Measurements from ENCODE around the gene SPIN1.

Gene SPIN1

GRCh38 chr9:88501086-88501485 lies 112.8 kb downstream of the SPIN1 start:
- DNase-seq: no peak

DNA sequence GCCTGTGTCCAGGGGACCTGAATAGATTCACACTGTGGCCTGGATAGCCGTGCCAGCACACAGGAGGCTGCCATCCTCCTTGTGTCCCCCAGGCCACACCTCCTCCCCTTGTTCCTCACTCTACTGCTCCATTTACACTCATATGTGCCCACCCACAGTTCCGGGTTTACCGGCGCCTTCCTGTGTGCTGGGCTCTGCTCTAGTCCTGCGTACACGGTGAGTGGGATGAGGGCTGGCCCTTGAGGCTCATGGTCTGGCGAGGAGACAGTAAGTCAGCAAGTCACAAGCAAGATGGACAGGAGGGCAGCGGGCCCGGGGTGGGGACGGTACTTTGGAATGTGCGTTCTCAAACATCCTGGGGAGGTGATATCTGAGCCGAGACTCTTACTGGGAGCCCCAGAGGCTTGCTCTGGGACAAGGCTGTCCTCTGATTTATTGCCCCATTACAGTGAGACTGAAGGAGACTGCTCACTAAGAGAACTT lies 114.3 kb downstream of the SPIN1 start:
- DNase-seq: no peak

- DNase-seq: no peak
Measured at GRCh38 chr9:88503081-88503844, 115.0 kb downstream of the SPIN1 start.

DNA sequence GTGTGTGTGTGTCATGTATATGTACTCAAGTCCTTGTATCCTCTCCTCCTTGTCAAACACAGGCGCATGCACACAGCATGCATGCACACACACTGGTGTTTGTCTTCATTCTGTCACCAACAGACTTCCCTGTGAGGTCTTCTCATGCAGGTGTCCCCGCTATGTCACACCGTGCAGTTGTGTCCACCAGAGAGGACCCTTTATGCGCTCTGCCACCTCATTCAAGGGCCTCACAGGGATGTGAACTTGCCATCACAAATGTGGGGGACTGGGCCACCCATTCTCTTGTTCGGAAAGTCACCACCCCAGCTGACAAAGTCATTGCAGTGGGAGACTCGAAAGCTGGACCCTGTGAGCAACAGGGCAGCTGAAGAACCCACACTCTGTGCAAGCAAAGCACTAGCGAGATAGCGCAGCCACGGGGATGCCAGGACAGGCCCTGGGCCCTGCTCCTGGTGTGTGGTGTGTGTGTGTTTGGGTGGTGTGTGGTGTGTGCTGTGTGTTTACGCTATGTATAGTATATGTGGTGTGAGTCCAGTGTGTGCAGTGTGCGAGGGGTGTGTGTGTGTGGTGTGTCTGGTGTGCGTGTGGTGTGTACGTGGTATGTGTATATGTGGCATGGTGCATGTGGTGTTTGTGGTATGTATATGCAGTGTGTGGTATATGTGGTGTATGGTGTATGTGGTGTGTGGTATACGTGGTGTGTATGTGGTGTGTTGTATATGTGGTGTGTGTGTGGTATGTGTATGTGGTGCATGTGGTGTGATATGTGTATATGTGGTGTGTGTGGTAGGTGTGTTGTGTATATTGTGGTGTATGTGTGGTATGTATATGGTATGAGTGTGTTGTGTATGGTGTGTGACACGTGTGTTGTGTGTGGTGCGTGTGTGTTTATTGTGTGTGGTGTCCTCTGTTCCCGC lies 115.9 kb downstream of the SPIN1 start:
- DNase-seq: no peak

DNA sequence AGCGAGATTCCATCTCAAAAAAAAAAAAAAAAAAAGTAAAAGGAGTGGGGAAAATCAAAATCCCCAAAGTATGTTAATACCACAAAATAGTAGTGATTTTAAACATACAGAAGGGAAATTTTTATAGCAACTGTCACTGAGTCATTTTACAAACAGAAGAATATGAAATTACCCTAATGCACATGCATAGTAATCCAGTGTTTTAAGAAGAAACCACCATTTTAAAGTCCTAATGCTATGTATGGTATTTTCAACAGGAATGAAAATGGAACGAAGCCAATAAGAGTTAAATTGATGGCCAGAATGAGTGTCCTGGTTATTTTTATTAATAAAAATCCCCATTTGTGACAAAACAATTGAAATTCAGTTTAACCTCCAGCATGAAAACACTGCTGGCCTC lies 120.1 kb downstream of the SPIN1 start:
- DNase-seq: no peak

DNA sequence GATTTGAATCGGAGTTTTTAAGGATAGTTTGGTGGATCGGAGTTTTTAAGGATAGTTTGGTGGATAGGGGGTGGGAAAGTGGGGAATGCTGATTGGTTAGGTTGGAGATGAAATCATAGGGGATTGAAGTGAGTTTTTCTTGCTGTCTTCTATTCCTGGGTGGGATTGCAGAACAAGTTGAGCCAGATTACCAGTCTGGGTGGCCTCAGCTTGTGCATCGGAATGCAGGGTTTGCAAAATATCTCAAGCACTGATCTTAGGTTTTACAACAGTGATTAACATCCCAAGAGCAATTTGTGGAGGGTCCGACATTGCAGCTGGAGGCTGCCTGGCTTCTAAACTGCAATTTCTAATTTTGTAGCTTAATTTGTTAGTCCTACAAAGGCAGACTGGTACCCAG lies 123.7 kb downstream of the SPIN1 start:
- DNase-seq: no peak

DNA sequence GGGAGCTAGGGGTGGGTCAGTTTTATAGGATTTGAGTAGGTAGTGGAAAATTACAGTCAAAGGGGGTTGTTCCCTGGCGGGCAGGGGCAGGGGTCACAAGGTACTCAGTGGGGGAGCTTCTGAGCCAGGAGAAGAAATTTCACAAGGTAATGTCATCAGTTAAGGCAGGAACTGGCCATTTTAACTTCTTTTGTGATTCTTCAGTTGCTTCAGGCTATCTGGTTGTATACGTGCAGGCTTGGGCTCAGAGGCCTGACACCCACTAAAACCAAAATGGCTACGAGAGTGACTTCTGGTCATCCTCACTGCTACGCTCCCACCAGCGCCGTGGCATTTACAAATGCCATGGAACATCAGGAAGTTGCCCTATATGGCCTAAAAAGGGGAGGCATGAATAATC lies 126.0 kb downstream of the SPIN1 start:
- DNase-seq: no peak

DNA sequence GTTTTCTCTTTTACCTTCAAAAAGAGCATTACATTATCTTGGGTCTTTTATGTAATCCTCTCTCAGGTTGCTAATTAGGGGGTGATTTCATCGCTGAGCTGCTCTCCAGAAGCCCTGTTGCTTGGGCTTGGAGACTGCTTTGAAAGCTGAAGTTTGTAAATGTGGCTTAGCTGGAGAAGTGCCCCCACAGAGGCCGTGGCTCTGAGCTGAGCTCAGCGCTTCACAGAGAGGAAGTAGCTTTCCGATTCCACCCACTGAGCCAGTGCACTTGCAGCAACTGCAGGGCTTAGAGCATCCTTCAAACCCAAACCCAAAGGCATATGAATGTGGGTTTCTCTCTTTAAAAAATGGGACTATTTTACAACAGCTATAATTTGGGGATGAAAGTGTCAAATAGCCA lies 133.1 kb downstream of the SPIN1 start:
- DNase-seq: no peak

- no peak for DNase-seq
Measured at GRCh38 chr9:88522360-88522759, 134.1 kb downstream of the SPIN1 start.

- no peak for DNase-seq
Measured at GRCh38 chr9:88523056-88523455, 134.8 kb downstream of the SPIN1 start.

DNA sequence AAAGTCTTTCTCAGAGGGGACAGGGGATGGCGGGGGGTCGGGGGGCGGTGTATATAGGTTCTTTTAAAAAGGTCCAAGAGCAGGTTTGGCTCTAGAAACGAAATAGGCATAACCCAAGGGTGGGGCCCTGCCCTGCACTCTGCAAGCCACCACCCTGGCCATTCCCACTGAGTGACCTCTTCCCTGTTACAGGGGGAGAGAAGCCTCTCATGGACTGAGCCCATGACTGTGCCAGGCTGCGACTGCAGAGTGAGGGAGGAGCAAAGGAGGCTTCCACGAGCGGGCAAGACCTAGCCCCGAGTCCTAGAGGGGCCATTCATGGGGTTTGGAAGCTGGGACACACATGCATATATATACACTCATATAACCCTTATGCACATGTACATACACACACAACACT lies 136.7 kb downstream of the SPIN1 start:
- DNase-seq: no peak

- DNase-seq: no peak
Measured at GRCh38 chr9:88527618-88528017, 139.4 kb downstream of the SPIN1 start.

Measured in AML-193 (cell line).